ENCODE results near the gene LASP1. TPM values are rescaled to one million over a fixed set of nuclear protein-coding genes. Genes with fewer than 3 reads are reported as not detected.

Gene LASP1
- total RNA-seq, 4 donors from 2014 or later, result 69.3 to 77.5 (median 71.1) TPM

- Histone ChIP-seq H3K4me1 (peaks cover 0 to 3% of the 10 kb centered on the region in 2 donors), H3K27ac (no peak overlapping the region), H3K27me3 (no peaks in the 10 kb centered on the region), H3K9me3 (no peaks in the 10 kb centered on the region), H3K4me3 (replicated peaks in 1 of 3) (no peak overlapping the region), H3K36me3 (no peaks in the 10 kb centered on the region)
- DNase-seq, result peak; percentile 34 to 35
- intact Hi-C loops (cut with DNase I), result no loop called here
- peak in 3 of 6 experiments; percentile 12 to 15 (median 14) for TF ChIP-seq CTCF (IDR thresholded peaks at IDR 0.05)
- no peak for TF ChIP-seq POLR2A (IDR thresholded peaks at IDR 0.05)
- 48 to 65% methylated on average over 4 of the region's 4 CpGs for WGBS, 2 donors
Measured at GRCh38 chr17:38970128-38970527, 100.3 kb downstream of the LASP1 start.

GRCh38 chr17:38970804-38971203 is 100.9 kb downstream of the LASP1 start:
- H3K27ac ChIP-seq, result no peak overlapping the region
- no peaks in the 10 kb centered on the region for H3K27me3 ChIP-seq
- no peaks in the 10 kb centered on the region for H3K36me3 ChIP-seq
- DNase-seq, result no peak
- TF ChIP-seq POLR2A (IDR thresholded peaks at IDR 0.05), result no peak
- WGBS, 2 donors, result 80 to 89% methylated on average over 5 of the region's 5 CpGs
- intact Hi-C loops (cut with DNase I), result no loop called here
- peaks cover 0 to 3% of the 10 kb centered on the region in 2 donors for H3K4me1 ChIP-seq
- H3K4me3 ChIP-seq (replicated peaks in 1 of 3), result no peak overlapping the region
- H3K9me3 ChIP-seq, result no peaks in the 10 kb centered on the region

Small RNAs within 50 kb of the gene (microRNA-seq; reads per million reads assigned to microRNA genes)
- gene MIR4727 (1.8 reads per million), gene MIR6779 (not detected)

Small RNAs within 50 kb of the gene (small RNA-seq; reads per million reads assigned to genes)
- gene MIR4727, result not detected
- not detected for gene MIR6779
- gene SNORA21, result not detected
- not detected for gene SNORA21B

Other genes starting within 250 kb of the LASP1 start
- 1 to 10 TPM in 1 of 4 donors, under 1 TPM in 3; 0.20 to 1.8 (median 0.41) TPM for gene EPOP, start 195.1 kb upstream of the LASP1 start, total RNA-seq
- 100 to 1,000 TPM; 111 to 192 (median 115) TPM for gene MLLT6, start 164.8 kb upstream of the LASP1 start, total RNA-seq
- 10 to 100 TPM; 12.4 to 29.0 (median 18.2) TPM for gene CISD3, start 139.7 kb upstream of the LASP1 start, total RNA-seq
- gene PCGF2, start 121.7 kb upstream of the LASP1 start, total RNA-seq, result 10 to 100 TPM in 2 of 4 donors, 1 to 10 TPM in 2; 8.5 to 13.5 (median 10.9) TPM
- gene PSMB3, start 117.3 kb upstream of the LASP1 start, total RNA-seq, result 100 to 1,000 TPM; 135 to 256 (median 222) TPM
- 10 to 100 TPM; 40.8 to 48.6 (median 43.8) TPM for gene PIP4K2B, start 70.5 kb upstream of the LASP1 start, total RNA-seq
- 10 to 100 TPM; 19.0 to 26.8 (median 22.1) TPM for gene CWC25, start 44.7 kb upstream of the LASP1 start, total RNA-seq
- gene RPL23, start 16.3 kb upstream of the LASP1 start, total RNA-seq, result 1,000 to 10,000 TPM; 1,055 to 2,735 (median 1,279) TPM
- not detected for gene FBXO47, start 97.3 kb downstream of the LASP1 start, total RNA-seq

All from thyroid gland (tissue), 4 donors.